SK-N-SH treated with all-trans-retinoic acid at 6 μM for 48 hours (cell line): ENCODE data around the gene PLEKHG4B.

Experiments
- ARNTL ChIP-seq: fragments of 450-650 bp; formaldehyde crosslinking; IDR thresholded peaks from 2 replicates; pipeline ENCODE4 v1.5.0; 2020; ENCODE audit warnings: low read depth, mild to moderate bottlenecking, moderate library complexity, borderline replicate concordance
- BACH2 ChIP-seq: fragments of 250-450 bp; sonication (Bioruptor Pico); IDR thresholded peaks from 2 replicates; pipeline ENCODE4 v1.9.0; 2021; ENCODE audit warnings: mild to moderate bottlenecking, borderline replicate concordance
- CSDC2 ChIP-seq: fragments of 250-450 bp; sonication (Bioruptor Pico); IDR thresholded peaks from 2 replicates; pipeline ENCODE4 v1.5.0; 2020; ENCODE audit warnings: mild to moderate bottlenecking, moderate library complexity
- PATZ1 ChIP-seq: fragments of 250-450 bp; sonication (Bioruptor Pico); IDR thresholded peaks from 2 replicates; pipeline ENCODE4 v1.8.0; 2020; ENCODE audit warnings: mild to moderate bottlenecking, moderate library complexity, borderline replicate concordance
- RARB ChIP-seq: fragments of 250-450 bp; sonication (Bioruptor Pico); IDR thresholded peaks from 2 replicates; pipeline ENCODE4 v1.8.0; 2021; ENCODE audit warnings: mild to moderate bottlenecking, moderate library complexity
- TCF4 ChIP-seq: fragments of 250-450 bp; sonication (Bioruptor Pico); IDR thresholded peaks from 2 replicates; pipeline ENCODE4 v1.8.0; 2021; ENCODE audit warnings: mild to moderate bottlenecking, moderate library complexity, borderline replicate concordance
- TOX ChIP-seq: fragments of 250-450 bp; sonication (Bioruptor Pico); IDR thresholded peaks from 2 replicates; pipeline ENCODE4 v1.8.0; 2021; ENCODE audit warnings: mild to moderate bottlenecking, moderate library complexity, borderline replicate concordance
- TSHZ2 ChIP-seq: fragments of 250-450 bp; sonication (Bioruptor Pico); IDR thresholded peaks from 2 replicates; pipeline ENCODE4 v1.5.0; 2020; ENCODE audit warnings: mild to moderate bottlenecking, moderate library complexity
- ZFP3 ChIP-seq: fragments of 250-450 bp; sonication (Bioruptor Pico); IDR thresholded peaks from 2 replicates; pipeline ENCODE4 v1.5.0; 2020; ENCODE audit warnings: mild to moderate bottlenecking, moderate library complexity
- ZFP30 ChIP-seq: fragments of 450-650 bp; formaldehyde crosslinking; IDR thresholded peaks from 2 replicates; pipeline ENCODE4 v1.5.0; 2022; ENCODE audit warnings: mild to moderate bottlenecking, moderate library complexity
- ZNF565 ChIP-seq: fragments of 450-650 bp; formaldehyde crosslinking; conservative IDR thresholded peaks from 2 replicates; pipeline ENCODE4 v1.5.0; 2020; ENCODE audit warnings: low read depth, mild to moderate bottlenecking, moderate library complexity
- ZNF8 ChIP-seq: fragments of 450-650 bp; formaldehyde crosslinking; IDR thresholded peaks from 2 replicates; pipeline ENCODE4 v1.5.0; 2020; ENCODE audit warnings: mild to moderate bottlenecking, moderate library complexity

GRCh38 chr5:54175-54730, 37.7 kb upstream of the PLEKHG4B start:
- TF ChIP-seq TCF4 (CRISPR knock-in tag) (no peak), ZNF565 (CRISPR knock-in tag) (no peak), ARNTL (CRISPR knock-in tag) (no peak), TSHZ2 (no peak), BACH2 (CRISPR knock-in tag) (no peak), ZNF8 (CRISPR knock-in tag) (no peak), TOX (no peak), ZFP30 (CRISPR knock-in tag) (no peak), CSDC2 (CRISPR knock-in tag) (no peak), ZFP3 (CRISPR knock-in tag) (no peak), PATZ1 (CRISPR knock-in tag) (no peak), RARB (CRISPR knock-in tag) (no peak)
